CD4-positive, alpha-beta T cell treated with Interleukin-15 for 4 hours (primary cell): Measurements from ENCODE around the gene JAG2.

ENCODE experiments used
- DNase-seq: peaks from one replicate; pipeline ENCODE4 v3.0.0-alpha.2; 2020; ENCODE audit warnings: low spot score

Gene JAG2

GRCh38 chr14:105165134-105165704 lies 3.4 kb downstream of the JAG2 start:
- DNase-seq = no peak

- DNase-seq = no peak
Measured at GRCh38 chr14:105163040-105163742, 5.4 kb downstream of the JAG2 start.

- no peak for DNase-seq
Measured at GRCh38 chr14:105162669-105162979, 6.0 kb downstream of the JAG2 start.

GRCh38 chr14:105161964-105162668 lies 6.5 kb downstream of the JAG2 start:
- peak; percentile 9 for DNase-seq

GRCh38 chr14:105161309-105161708 lies 7.3 kb downstream of the JAG2 start:
- DNase-seq = no peak

DNA sequence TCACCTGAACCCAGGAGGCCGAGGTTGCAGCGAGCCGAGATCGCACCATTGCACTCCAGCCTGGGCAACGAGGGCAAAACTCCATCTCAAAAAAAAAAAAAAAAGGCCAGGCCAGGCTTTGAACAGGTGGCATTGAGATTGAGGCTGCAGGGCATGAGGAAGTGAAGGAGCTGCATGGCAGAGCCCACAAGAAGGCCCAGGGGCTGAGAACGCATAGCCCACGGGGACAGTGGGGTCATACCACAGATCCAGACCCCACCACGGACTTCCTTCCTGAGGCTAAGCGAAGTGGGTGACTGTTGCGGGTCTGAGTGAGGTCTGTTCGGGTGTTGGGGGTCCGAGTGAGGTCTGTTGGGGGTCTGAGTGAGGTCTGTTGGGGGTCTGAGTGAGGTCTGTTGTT lies 7.8 kb downstream of the JAG2 start:
- DNase-seq = no peak

DNA sequence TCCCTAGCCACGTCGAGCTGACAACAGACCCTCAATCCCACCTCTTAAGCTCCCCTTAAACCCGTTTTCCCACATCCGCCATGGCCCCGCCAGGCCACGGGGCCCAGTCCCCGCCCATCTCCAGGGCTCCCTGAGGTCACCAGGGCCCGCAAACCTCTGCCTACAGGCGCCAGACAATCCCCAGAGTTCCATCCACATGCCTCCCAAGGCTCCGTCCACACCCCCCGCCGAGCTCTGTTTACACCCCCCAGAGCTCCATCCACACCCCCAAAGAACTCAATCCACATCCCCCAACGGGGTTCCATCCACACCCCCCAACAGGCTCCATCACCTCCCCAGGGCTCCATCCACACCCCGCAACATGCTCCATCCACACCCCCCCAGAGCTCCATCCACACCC lies 9.2 kb downstream of the JAG2 start:
- DNase-seq = no peak

DNA sequence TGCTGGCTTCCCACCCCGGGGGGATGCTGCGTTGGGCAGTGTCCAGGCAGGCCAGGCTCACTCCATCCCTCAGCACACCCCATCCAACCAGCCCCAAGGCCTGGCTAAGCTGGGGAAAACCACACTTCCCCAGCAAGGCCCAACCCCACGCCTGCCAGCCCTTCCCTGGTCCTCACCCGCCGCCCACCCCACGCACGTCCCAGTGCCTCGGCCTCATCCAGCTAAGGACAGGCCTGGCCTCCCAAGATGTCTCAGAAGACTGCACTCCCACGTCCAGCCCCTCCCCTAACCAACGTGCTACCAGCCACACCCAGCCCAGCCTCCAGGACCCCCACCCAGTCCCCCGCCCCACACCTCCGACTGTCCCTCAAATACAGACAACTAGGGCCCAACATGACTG lies 9.8 kb downstream of the JAG2 start:
- DNase-seq = no peak

DNA sequence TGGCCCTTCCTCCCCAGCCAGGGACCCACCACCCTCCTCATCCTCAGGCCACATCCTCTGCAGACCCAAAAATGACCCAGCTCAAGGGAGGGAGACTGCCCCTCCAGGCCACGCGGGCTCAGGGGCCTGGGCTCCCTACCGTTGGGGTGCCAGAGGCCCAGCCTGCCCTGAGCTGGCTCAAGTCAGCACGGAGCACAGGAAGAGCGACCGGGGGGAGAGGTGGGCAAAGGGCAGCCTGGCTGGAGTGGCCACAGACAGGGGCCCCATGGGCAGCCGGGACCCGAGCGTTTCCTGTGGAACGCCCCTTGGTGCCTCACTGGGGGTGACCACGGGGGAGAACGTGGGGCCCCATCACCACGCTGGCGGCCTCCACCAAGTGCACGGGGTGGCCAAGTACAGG lies 10.7 kb downstream of the JAG2 start:
- DNase-seq = no peak

DNA sequence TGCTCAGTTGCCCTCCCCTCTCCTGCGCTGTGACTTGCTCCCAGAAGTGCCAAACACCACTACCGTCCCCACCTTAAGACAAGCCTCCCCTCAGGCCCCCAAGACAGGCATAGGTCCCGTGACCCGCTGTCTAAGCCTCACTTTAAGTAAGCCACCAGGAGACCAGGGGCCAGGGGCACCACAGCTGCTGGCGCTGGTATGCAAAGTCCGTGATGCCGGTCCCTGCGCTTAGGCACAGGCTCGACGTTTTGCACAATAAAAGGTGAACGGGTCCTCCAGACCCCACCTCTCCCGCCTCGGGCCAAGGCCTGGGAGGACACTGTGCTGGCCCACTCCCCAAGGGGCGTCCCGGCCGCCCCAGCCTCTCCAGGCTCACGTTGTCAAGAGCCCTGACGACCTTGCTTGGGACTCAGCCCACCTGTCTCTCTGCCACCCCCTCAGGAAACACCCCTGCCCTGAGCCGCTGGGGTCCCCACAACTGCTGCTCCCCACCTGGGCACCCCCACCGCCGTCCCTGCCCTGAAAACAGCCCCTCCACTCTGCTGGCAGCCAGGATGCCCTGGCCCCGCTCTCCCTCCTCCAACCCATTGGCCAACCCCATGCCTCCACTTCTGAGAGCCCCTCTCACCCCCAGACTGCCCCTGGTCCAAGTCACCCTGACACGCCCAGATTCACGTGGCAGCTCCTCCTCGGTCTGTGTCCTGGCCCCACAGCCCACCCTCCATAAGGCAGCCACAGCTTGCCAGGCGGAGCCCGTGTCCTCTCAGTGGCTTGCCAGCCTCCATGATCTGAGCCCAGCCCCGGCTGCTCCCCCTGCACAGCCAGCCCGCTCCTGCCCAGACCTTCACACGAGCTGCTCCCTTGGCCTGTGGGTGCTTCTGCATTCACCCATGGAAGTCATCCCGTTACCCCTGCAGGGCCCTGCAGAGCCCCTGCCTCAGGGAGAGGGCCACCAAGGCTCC lies 11.9 kb downstream of the JAG2 start:
- no peak for DNase-seq

- no peak for DNase-seq
Measured at GRCh38 chr14:105155681-105156413, 12.7 kb downstream of the JAG2 start.

- DNase-seq = no peak
Measured at GRCh38 chr14:105155071-105155651, 13.4 kb downstream of the JAG2 start.

- DNase-seq = no peak
Measured at GRCh38 chr14:105154476-105154871, 14.1 kb downstream of the JAG2 start.

GRCh38 chr14:105153739-105154475 lies 14.7 kb downstream of the JAG2 start:
- no peak for DNase-seq

GRCh38 chr14:105153331-105153731 lies 15.2 kb downstream of the JAG2 start:
- DNase-seq = no peak

DNA sequence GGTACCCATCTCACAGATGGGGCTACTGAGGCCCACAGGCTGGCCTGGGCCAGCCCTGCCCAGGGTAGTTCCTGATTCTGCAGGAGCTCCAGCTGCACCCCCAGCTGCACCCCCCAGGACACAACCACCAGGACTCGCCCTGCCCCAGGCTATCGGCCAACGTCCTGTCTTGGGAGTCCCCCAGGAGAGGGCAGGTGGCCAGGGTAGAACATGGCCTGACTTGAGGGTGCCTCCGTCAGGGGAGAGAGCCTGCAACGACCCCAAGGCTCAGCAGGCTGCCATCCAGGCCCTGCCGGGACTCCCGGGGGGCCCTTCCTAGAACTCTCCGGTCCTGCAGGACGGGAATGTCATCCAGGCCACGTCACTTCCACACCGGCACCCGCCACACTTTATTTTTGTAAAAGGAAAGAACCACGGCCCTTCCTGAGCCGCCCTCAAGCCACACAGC lies 15.8 kb downstream of the JAG2 start:
- DNase-seq = no peak

DNA sequence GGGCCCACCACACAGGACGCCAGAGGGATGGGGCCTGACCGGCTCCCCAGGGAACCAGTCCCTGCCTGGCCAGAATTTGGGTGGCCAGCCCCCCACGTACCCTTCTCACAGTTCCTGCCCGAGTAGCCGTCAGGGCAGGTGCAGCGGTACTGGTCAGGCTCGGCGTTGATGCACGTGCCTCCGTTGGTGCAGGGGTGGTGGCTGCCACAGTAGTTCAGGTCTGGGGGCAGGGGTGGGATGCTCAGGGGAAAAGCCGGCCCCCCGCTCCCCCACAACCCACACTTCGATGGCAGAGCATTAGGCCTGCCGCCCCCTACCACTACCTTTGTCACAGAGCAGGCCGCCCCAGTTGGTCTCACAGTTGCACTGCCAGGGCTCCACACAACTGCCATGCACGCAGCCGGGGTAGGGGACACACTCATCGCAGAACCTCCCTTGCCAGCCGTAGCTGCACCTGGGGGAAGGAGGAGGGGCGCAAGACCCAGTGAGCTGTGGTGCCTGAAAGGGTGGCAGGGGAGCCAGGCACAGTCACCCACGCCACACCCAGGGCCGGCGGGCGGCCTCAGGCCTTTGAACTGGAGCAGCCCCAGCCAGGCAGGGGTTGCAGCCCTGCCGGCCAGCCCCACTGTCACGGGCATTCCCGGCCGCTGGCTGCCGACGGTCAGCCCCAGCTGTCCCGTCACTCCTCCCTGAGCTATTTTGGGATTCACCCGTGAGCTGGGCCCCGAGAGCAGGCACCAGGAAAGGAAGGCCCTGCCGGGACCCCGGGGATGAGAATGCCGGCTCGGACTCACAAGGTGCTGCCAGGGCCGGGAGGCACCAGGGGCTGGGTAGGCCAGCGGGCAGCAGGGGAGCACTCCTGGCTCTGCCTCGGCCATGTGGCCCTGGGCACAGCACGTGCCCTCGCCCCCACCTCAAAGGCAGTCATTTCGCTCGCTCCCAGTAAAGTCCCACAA lies 16.5 kb downstream of the JAG2 start:
- DNase-seq = no peak

GRCh38 chr14:105151084-105151837 lies 17.3 kb downstream of the JAG2 start:
- DNase-seq = no peak
